GM23248 (cell line): Measurements from ENCODE around the gene RPP25L.

Experiments
- EZH2 ChIP-seq: fragments of 200-600 bp; sonication (generic); IDR thresholded peaks from 2 replicates; pipeline ENCODE4 v1.6.1; 2018; ENCODE audit warnings: antibody characterized with exemption, mild to moderate bottlenecking; ENCODE audit not compliant: insufficient read depth, poor library complexity, severe bottlenecking
- EZH2phosphoT487 ChIP-seq: fragments of 200-600 bp; sonication (generic); IDR thresholded peaks from 2 replicates; pipeline ENCODE4 v1.6.1; 2018; ENCODE audit warnings: antibody characterized with exemption, moderate library complexity, mild to moderate bottlenecking, low read depth; ENCODE audit not compliant: insufficient read depth

DNA sequence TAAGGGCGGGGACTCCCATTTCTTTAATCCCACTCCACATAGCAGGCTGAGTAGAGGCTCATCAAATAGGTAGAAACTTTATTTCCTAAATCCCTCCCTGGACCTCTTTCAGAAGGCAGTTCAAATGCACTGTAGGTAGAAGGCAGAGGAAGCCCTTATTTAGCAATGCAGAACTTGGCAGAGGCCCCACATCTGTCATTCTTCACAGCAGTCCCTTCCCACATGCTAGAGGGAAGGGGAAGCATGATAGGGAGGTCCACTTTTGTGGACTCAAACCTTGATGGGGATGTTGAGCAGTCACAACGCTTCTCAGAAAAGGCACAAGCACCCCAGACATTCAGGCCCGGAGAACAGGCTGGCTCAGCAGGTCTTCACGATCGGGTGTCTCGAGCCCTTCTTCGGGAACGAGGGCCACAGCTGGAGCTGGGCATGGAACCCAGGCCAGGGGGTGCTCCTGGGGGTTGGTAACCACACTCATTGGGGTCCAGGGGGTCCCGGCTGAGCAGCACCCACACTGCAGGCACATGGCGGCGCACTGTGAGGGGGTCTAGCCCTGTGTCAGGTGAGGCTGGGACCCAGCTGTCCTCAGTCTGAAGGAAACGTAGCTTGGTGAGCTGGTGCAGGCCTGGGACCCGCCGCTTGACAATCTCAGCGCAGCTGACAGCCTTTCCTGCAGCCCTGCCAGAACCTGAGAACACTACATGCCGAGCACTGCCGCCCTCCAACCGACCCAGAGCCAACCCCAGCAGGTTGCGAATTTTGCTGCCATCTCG, 1.3 kb downstream of the RPP25L start:
- TF ChIP-seq EZH2 (no peak), EZH2phosphoT487 (no peak)
